Activated CD8-positive, alpha-beta memory T cell treated with anti-CD3 and anti-CD28 coated beads, Interleukin-2, amount 50 U/mL, for 1 hour (primary cell): ENCODE data around the gene CDC42BPB.

Experiments used
- DNase-seq: peaks from one replicate; pipeline ENCODE4 v3.0.0-alpha.2; 2020; ENCODE audit errors: extremely low read depth

The CDC42BPB gene

GRCh38 chr14:103057372-103058163 is at the start of gene CDC42BPB:
TSS of gene CDC42BPB (minus strand) at chr14:103057549. CDS start at chr14:103057173, 376 bp downstream.
- no peak for DNase-seq

- DNase-seq, result no peak
These were observed 48.3 kb upstream of the CDC42BPB start for GRCh38 chr14:103105580-103106150.

- DNase-seq, result peak; percentile 39
These were observed 47.5 kb upstream of the CDC42BPB start for GRCh38 chr14:103104654-103105452.

- DNase-seq, result no peak
These were observed 47.0 kb upstream of the CDC42BPB start for GRCh38 chr14:103104389-103104653.

- no peak for DNase-seq
These were observed 46.4 kb upstream of the CDC42BPB start for GRCh38 chr14:103103461-103104388.

- no peak for DNase-seq
These were observed 45.4 kb upstream of the CDC42BPB start for GRCh38 chr14:103102689-103103260.

- DNase-seq, result no peak
These were observed 44.8 kb upstream of the CDC42BPB start for GRCh38 chr14:103101963-103102688.

- DNase-seq, result no peak
These were observed 44.1 kb upstream of the CDC42BPB start for GRCh38 chr14:103101257-103101962.

GRCh38 chr14:103100281-103101121 is 43.2 kb upstream of the CDC42BPB start:
- DNase-seq, result no peak

- no peak for DNase-seq
These were observed 42.5 kb upstream of the CDC42BPB start for GRCh38 chr14:103099733-103100280.

GRCh38 chr14:103099081-103099732 is 41.9 kb upstream of the CDC42BPB start:
- no peak for DNase-seq

- no peak for DNase-seq
These were observed 40.9 kb upstream of the CDC42BPB start for GRCh38 chr14:103097994-103098957.

- no peak for DNase-seq
These were observed 40.1 kb upstream of the CDC42BPB start for GRCh38 chr14:103097244-103097993.

- DNase-seq, result no peak
These were observed 39.0 kb upstream of the CDC42BPB start for GRCh38 chr14:103096387-103096786.

- DNase-seq, result no peak
These were observed 37.9 kb upstream of the CDC42BPB start for GRCh38 chr14:103095210-103095778.
